AG08395 (cell line): ENCODE results near the gene PELO.
A peak's percentile ranks its signal among the peaks of the same experiment; 100 is the strongest.
"Not testable (repeated sequence)": the region's sequence is repeated elsewhere in the genome, so short reads cannot be mapped to it uniquely, and the experiment has no call there.

Experiments
- DNase-seq: peaks from one replicate; pipeline ENCODE4 v3.0.0; 2012; ENCODE audit warnings: mixed read lengths, low spot score

PELO gene

DNA sequence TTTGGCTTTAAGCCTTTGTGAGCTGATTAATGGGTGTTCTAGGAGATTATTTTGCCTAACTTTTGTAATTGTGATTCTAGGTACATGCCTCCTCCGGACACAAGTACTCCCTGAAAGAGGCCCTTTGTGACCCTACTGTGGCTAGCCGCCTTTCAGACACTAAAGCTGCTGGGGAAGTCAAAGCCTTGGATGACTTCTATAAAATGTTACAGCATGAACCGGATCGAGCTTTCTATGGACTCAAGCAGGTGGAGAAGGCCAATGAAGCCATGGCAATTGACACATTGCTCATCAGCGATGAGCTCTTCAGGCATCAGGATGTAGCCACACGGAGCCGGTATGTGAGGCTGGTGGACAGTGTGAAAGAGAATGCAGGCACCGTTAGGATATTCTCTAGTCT lies 13.6 kb downstream of the PELO start:
- no peak for DNase-seq

DNA sequence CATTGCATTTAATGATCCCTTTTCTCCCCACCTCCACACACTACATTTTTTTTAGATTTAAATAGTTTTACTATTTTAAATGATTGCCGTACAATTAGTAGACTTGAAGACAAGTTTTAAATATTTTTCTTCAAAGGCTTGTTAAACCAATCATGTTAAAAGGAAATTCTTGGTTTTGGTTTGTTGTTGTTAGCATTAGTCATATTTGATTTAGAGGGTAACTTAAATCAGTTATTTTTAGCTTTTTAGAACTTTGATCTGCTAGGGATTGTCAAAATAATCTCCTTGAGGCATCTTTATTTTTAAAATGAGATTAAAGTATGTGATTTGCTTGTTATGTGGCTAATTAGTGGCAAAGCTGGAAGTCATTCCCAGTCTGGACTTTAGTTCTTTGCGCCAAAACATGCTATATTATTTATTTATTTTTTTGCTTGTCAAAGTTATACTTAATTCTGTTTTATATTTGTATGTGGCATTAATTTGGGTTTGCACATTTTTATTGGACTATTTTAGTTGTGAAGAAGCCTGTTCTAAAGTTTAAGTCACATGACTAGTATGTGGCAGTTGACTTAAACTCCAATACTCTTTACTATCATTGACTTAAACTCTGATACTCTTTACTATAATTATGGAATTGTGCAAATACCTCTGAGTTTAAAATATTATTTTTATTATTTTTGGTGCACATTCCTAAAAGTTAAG lies 14.7 kb downstream of the PELO start:
- DNase-seq = no peak

DNA sequence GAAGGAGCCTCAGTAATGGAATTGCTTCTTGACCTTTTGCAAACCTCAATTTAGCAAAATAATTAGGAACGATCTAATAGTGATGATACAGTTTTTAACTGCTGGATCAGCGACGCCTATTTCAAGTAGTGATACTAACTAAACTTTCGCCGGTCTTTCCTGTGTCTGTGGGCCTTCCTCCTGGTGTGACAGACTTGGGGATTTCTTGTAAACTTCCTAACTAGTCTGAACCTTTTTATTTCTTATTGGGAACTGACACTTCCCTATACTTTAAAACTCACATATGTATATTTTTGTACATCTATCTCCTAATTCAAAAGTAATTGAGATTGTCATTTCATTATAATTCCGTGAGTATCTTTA lies 15.2 kb downstream of the PELO start:
- DNase-seq = no peak

DNA sequence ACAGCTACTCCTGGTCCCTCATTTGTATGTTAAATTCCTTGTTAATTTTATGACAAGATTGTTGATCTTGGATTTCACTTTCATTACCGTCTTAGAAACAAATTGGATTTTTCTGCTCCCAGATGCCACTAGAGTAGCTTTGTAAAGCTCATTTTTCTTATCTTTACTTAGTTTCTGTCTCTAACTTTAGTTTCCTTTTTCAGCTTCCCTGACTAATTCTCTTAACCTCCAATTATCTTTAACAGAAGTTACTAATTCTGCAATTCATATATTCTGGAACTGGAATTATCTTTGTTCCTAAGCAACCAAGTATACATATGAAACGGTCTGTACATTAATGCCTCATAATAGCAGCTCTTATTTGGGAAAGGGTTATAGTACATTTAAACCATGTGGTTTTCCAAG lies 16.7 kb downstream of the PELO start:
- no peak for DNase-seq

DNA sequence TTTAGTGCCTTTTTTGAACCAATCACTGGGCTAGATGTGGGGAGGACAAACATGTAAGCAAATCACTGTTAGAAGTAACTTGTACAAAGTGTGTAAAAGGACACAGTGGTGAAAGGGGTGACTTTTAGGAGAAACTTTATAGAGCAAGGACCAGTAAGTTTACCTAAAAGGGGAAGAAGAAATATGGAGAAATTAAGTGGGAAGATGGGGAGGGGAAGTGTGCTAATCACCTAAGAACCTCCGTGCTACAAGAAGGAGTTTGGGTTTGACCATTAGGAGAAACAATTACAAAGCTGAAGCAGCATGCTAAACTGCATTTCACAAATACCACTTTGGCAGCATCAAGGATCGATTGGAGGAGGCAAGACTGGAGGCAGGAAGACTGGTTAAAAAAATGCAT lies 17.3 kb downstream of the PELO start:
- DNase-seq = no peak

DNA sequence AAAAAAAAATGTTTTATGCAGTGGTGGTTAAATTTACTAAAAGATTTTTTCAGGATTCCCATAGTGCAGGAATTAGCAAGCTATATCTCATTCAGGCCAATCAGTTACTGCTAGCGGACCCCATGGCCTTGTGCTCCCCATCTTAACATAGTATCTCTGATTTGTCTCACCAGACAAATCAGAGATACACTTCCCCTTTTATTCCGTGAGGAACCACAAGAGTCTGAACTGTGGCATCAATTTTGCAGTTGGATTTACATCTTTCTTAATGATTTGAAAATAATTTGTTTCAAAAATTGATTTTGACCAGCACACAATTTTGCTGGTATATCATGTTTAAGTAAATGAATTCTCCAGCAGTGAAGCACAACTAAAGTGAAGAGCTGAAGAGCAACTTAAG lies 17.9 kb downstream of the PELO start:
- no peak for DNase-seq

DNA sequence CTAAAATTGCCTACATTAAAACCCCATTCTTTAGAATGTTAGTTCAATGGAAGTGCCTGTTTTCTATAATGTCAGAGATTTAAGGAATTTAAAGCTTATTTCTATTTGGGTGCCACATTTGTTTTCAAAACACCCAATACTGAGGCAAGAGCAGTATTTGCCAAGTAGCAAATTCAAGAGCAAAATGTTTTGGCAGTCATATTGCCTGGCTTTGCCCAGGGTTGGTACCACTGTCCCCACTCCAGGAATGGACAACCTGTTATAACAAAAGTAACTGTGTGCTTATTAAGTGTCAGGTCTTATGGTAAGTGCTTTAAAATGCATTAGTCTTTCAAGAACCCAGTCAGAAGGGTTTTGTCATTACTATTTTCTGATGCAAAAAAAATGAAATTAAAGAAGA lies 19.3 kb downstream of the PELO start:
- no peak for DNase-seq

DNA sequence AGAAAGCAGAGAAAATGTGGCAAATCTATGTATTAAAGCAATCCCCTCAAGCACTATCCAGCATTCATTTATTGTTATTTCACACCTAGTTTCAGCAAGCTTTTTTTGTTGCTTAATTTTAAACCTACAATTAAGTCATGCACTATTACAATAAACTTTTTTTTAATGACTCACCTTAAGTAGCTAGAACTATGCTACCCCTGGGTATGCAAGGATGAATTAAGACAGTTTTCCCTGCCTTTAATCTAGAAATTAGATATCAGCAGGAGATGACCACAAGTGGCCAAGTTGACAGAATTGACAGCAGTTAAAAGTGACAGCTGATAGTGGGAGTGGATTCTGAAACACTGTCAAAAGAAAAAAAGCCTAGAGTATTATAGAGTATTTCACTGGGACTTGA lies 20.0 kb downstream of the PELO start:
- no peak for DNase-seq

DNA sequence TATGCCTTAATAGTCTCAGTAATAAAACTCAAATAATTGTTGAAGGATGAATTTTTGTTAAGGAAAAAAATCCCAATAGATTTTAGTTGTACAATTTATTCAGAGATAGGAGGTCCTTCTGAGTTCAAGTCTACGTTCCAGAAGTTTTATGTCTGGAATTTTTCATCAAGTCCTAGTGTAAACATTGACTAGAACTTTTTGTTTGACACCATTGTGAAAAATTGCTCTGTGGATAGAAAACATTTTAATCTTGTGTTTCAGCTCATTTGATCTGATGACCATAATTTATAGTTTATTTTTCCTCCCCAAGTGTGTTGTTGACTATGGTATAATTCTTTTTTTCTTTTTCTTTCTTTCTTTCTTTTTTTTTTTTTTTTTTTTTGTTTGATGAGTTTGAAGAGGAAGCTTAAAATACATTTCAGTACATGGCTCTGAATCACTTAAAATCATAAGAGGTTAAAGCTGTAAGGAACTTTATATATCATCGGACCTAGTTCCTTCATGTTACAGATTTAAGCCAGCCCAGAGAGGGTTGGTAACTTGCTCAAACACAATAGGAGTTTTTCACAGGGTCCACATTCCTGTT lies 20.7 kb downstream of the PELO start:
- no peak for DNase-seq

DNA sequence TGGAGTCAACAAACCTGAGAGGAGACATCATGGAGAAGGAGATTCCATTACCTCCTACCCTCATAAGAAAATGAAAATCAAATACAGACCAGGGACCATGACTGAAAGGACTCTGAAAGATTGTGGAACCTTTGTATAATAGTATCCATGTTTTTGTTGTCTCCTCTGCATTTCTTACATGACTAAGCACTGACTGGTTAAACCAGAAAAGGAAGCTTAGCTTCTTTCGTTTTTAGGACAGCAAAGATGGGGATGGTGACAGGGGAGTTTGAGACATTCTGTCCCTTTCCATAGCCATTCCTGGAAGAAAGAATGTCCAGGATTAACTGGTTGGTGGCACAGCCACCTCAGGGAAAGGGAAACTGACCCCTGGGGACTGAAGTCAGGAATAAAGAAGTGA lies 22.2 kb downstream of the PELO start:
- peak; percentile 52 for DNase-seq

DNA sequence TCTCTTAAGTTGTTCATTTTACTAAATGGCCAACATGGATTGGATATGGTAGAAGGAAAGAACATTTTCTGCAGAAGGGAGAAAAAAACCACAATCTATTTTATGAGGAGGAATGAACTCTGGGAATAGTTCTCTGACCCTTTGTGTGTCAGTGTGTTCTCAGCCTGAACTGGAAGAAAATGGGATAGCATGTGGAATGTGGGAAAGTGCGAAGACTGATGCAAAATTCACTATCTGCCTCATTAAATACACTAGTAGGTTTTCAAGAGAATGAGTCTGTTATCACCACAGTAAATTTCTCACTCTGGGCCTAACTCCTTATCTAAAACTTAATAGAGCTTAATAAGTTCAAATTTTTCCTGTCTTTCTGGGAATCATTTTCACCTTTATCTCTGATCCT lies 22.7 kb downstream of the PELO start:
- DNase-seq = no peak

DNA sequence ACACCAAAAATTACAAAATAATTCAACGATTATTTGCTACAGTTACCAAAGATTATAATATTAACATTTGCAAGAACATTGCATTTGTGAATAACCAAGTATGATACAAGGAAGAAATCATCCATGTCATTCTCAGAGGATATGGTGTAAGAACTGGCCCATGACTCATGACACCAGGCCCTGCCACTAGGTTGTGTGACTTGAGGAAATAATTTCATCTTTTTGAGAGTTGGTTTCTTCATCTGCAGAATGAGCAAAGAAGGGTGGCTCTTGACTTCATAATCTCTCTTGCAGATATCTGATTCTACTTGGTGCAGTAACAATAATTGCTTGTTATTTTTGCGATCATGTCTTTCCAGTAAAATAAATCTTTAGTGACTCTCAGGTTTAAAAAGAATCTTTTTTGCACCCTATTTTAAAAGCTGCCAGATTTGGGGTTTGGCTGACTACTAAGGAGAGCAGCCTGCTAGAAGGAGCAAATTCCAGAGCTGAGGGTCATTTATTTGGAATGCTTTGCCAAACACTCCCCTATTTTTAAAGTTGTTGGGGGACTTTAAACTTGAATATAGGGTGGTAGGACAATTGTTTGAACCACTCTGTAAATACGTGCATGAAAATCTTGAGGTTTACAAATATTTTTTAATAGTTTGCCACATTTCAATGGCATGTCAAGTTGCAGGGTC lies 23.5 kb downstream of the PELO start:
- DNase-seq = peak; percentile 56

DNA sequence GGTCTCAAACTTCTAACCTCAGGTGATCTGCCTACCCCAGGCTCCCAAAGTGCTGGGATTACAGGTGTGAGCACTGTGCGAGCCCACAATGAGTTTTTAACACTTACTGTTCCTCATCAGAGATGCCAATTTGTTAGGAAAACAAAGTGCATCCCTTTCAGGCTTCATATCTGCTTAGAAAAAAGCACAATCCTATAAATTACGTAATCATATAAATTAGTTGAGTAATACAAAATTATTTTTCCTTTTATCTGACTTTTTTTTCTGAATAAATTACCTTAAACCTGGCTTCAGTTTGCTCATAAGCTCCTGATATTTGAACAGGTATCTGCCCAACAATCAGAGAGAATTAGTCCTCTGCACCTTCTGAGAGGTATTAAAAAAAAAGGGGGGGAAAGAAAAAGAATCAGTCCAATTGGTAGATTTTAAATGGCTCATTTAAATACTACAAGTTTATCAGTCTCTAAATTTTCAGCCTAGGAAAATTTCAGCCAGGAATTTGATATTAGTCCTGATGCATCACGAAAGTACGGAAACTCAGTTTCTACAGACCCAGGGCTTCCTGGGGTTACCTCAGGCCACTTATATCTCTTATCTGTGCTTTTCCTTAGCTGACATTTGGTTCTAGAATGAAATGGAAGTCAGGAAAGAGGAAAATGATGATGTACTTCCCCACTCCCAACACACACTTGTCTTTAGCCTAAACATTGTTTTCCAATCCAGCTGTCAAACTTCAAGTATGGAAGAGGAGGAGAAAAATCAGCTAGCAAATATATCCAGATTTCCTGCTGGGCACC lies 26.8 kb downstream of the PELO start:
- no peak for DNase-seq

DNA sequence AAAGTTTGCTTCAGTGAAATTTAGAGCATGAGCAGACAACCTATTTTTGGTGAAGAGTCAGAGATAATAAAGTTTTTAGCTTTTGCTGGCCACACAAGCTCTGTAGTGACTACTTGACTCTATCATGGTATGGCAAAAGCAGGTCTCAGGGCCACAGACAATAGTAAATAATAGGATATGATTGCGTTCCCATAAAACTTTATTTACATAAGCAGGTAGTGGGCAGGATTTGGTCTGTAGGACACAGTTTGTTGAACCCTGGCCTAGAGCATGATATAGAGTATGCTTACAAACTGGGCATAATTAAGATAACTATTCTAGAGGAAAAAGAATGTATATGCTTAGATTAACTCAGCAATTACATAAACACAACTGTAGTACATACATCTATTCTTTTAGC lies 30.1 kb downstream of the PELO start:
- no peak for DNase-seq

DNA sequence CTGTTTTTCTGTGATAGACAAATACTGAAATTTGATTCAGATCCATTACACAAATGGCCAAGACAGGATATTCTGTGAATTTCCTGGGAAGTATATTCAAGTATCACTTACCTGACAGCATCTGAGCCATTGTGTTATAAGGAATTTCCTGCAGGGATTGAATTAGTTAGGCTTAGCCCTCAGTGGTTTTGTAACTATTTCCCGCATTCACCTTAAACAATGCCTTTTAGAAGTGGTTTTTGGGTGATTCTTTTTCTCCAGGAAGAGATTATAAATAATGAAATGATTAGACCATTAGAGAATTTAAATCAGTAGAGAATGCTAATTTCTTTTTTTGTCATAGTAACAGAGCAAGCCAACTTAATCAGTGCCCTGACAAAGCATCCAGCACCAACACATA lies 30.6 kb downstream of the PELO start:
- no peak for DNase-seq

DNA sequence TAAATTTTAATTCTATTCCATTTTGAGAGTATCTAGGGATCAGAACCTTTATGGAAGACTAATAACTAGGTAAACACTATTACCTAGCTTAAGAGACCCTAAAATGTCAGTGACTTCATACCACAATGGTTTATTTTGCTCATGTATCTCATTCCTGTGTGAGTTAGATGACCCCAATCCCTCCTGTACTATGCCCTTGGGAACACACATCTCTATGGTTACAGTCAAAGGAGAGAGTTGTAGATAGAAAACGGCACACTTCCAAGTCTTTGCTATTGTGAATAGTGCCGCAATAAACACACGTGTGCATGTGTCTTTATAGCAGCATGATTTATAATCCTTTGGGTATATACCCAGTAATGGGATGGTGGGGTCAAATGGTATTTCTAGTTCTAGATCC lies 31.1 kb downstream of the PELO start:
- not testable (repeated sequence) for DNase-seq

DNA sequence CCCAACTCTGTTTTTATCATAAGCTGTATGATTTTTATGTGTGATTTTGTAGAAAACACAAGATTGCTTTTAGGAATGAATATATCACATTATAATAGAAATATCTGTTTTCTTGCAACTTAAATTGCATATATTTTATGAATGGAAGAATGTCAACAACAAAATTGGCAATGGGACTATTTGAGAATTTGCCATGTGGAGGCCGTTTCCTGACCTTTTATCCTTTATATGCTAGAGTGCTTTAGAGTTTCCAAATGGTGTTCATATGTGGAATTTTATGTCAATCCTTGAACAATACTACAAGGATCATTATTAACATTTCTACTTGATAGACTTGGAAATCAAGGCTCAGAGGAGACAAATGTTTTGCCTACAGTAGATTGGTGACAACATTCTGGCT lies 34.2 kb downstream of the PELO start:
- no peak for DNase-seq

DNA sequence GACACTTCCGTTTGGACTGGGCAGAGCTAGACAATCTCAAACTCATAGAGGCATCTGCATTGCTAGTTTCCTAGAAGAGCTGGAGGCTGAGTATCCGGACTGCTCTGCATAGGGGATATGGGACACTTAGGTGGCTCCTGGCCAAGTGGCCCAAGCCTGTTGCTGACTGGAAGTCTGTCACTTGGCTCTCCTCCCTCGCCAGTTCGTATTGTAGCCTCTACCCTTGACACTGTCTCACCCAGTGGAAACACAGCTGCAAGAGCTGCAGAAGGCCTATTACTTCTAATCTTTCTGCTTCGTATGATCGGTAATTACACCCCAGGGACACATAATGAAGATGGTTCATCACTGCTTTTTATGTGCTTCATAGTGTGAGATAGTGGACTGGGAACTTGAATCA lies 34.7 kb downstream of the PELO start:
- peak; percentile 13 for DNase-seq

DNA sequence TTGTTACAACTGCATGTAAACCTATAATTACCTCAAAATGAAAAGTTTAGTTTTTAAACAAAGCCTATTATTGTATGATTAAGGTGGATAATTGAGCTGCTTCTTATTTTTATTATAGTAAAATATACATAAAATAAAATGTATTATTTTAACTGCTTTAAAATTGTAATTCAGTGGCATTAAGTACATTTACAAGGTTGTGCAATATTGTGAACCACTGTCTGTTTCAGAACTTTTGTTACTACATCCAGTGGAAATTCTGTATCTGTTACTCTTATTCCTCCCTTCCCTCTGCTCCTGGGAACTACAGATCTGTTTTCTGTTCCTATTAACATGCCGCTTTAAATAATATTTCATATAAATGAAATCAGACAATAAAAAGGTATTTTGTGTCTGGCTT lies 37.1 kb downstream of the PELO start:
- no peak for DNase-seq

DNA sequence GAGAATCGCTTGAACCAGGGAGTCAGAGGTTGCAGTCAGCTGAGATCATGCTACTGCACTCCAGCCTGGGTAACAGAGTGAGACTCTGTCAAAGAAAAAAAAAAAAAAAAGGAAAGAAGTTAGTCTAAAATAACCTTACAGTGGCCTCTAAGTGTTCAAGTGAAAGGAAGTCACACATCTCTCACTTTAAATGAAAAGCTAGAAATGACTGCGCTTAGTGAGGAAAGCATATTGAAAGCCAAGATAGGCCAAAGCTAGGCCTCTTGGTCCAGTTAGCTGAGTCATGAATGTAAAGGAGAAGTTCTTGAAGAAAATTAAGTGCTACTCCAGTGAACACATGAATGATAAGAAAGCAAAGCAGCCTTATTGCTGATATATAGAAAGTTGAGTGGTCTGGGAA lies 38.1 kb downstream of the PELO start:
- DNase-seq = no peak

DNA sequence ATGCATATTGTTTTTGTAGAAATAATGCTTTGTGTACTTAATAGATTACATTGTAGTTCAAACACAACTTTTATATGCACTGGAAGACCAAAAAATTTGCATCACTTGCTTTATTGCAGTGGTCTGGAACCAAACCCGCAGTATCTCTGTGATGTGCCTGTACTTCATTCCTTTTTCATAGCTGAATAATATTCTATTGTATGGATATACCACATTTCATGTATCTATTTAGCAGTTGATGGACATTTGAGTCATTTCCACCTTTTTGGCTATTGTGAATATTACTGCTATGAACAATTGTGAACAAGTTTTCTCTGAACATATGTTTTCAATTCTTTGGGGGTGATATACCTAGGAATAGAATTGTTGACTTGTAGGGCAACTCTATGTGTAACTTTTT lies 40.1 kb downstream of the PELO start:
- no peak for DNase-seq

DNA sequence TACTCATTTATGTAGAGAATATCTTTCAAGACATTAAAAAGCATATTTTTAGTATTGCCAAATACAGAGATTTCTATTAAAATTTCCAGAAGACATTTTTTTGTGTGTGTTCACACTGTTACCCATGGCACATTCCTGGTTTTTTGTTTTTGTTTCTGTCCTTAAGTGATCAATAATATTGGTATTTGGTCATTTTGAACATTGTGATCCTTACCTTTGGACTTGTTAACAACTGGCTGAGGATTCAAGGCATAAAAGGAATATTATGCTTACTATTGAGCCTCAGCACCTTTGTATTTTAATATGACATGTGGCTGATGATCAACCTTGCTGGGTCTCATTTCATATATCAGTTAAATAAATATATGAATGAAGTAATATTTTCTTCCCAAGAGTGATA lies 41.9 kb downstream of the PELO start:
- DNase-seq = no peak

DNA sequence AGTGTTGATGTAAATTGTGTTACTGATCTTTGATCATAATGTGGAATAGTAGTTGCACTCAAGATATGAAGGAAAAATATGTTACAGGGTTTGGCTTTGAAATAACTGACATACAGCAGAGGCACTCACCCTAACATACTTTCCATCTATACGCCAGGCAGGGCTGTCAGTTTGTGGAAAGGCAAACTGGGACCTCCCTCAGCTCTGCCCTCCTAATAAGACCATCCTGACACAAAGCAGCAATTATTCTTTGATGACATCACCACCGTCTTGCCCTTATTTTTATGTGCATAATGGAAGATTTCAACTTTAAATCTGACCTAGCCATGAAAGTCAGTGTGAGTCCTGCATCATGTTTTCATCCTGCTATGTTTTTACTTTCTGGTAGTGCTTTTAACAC lies 42.9 kb downstream of the PELO start:
- DNase-seq = no peak
